ENCODE measurements around the gene NUP210L. TPM values are rescaled to one million over a fixed set of nuclear protein-coding genes. Genes with fewer than 3 reads are reported as not detected.

NUP210L gene
- polyA plus RNA-seq, 4 donors = 0.01 to 0.03 TPM; not detected in 2

- WGBS, 3 donors = 79 to 83% (median 80%) methylated on average over 4 of the region's 4 CpGs
Observed at GRCh38 chr1:153953859-153954365, 201.0 kb downstream of the NUP210L start.

DNA sequence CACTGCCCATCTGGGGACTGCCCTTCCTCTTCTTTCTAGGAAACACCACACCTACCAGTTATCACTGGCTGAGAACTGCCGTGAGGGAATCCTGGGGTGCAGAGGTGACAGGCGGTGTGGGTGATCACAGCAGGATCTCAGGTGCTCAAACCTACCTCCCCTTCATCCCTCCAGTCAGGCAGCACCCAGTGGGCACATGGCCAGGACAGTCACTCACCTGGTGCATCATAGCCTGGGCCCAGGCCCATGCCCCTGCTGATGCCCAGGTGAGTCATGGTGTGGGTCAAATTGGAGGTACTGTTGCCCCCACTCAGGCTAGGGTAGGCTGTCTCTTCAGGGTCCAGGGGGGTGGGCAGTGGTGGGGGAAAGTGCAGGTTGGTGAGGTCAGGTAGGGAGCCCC, 203.1 kb downstream of the NUP210L start:
- DNase-seq (no peak), FAIRE-seq (no peak)
- Histone ChIP-seq H3K27ac (ENCODE audit: low read depth in 1 of 3, low read length in 2 of 3) (no peak overlapping the region), H3K4me3 (ENCODE audit: low read depth in 1 of 3, low read length in 3 of 3) (no peak overlapping the region), H3K36me3 (ENCODE audit: control insufficient read depth in 3 of 3, insufficient read depth in 2 of 3, low read depth in 1 of 3, low read length in 3 of 3) (peaks cover 12 to 73% (median 14%) of the 10 kb centered on the region in 3 donors), H3K27me3 (ENCODE audit: control insufficient read depth in 3 of 3, insufficient read depth in 3 of 3, low read length in 3 of 3) (no peaks in the 10 kb centered on the region), H3K4me1 (ENCODE audit: control insufficient read depth in 3 of 3, insufficient read depth in 2 of 3, low read depth in 1 of 3, low read length in 2 of 3) (peaks cover 0 to 18% (median 5%) of the 10 kb centered on the region in 3 donors), H3K9me3 (ENCODE audit: control insufficient read depth in 2 of 2, insufficient read depth in 1 of 2, low read depth in 1 of 2, low read length in 1 of 2) (no peaks in the 10 kb centered on the region)
- 75 to 91% (median 90%) methylated on average over 2 of the region's 2 CpGs for WGBS, 3 donors

More at GRCh38 chr1:153953859-153954365, 201.0 kb downstream of the NUP210L start:
- DNase-seq = no peak
- no peak for FAIRE-seq
- peaks cover 6 to 52% (median 9%) of the 10 kb centered on the region in 3 donors for H3K36me3 ChIP-seq (ENCODE audit: control insufficient read depth in 3 of 3, insufficient read depth in 2 of 3, low read depth in 1 of 3, low read length in 3 of 3)
- H3K4me1 ChIP-seq (ENCODE audit: control insufficient read depth in 3 of 3, insufficient read depth in 2 of 3, low read depth in 1 of 3, low read length in 2 of 3) = peaks cover 0 to 26% (median 12%) of the 10 kb centered on the region in 3 donors
- no peak overlapping the region for H3K27ac ChIP-seq (ENCODE audit: low read depth in 1 of 3, low read length in 2 of 3)
- H3K4me3 ChIP-seq (ENCODE audit: low read depth in 1 of 3, low read length in 3 of 3) = no peak overlapping the region
- no peaks in the 10 kb centered on the region for H3K9me3 ChIP-seq (ENCODE audit: control insufficient read depth in 2 of 2, insufficient read depth in 1 of 2, low read depth in 1 of 2, low read length in 1 of 2)
- H3K27me3 ChIP-seq (ENCODE audit: control insufficient read depth in 3 of 3, insufficient read depth in 3 of 3, low read length in 3 of 3) = no peaks in the 10 kb centered on the region

- peaks cover 12 to 74% (median 14%) of the 10 kb centered on the region in 3 donors for H3K36me3 ChIP-seq (ENCODE audit: control insufficient read depth in 3 of 3, insufficient read depth in 2 of 3, low read depth in 1 of 3, low read length in 3 of 3)
Observed at GRCh38 chr1:153951183-153951582, 203.7 kb downstream of the NUP210L start.

DNA sequence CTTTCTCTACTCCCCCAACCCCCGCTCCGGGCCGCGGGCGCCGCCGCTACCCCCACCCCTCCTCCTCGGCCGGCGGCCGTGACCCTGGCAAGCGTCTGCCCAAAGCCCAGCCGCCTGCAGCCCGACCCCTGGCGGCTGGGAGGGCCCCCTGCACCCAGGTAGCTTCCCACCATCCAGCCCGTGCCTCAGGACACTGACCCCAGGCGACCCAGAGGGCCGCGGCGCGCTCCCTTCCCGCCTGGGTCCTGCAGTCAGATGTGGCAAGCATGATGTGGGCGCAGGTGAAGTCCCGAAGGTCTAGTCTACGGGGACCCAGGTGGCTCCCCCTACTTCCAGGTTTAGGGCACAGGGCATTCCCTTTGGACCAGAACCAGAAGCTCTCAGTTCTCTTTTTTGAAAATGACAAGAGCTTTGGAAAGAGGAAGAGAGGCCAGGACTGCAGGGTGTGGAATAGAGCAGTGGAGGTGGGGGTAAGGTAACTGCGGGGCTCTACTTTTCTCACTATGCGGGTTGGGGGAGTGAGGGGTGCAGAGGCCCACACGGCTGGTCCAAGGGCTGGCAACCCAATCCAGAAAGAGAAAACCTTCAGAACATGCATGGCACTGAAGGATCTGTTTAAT, 208.1 kb downstream of the NUP210L start, which contains the start of gene DENND4B:
DENND4B (minus strand) TSS at position 97 of the 620 bp plus-strand sequence. CDS start 2,344 bp downstream, outside the sequence.
- Histone ChIP-seq H3K27me3 (ENCODE audit: control insufficient read depth in 3 of 3, insufficient read depth in 3 of 3, low read length in 3 of 3) (no peaks in the 10 kb centered on the region), H3K36me3 (ENCODE audit: control insufficient read depth in 3 of 3, insufficient read depth in 2 of 3, low read depth in 1 of 3, low read length in 3 of 3) (peaks cover 9 to 69% (median 14%) of the 10 kb centered on the region in 3 donors), H3K9me3 (ENCODE audit: control insufficient read depth in 2 of 2, insufficient read depth in 1 of 2, low read depth in 1 of 2, low read length in 1 of 2) (no peaks in the 10 kb centered on the region), H3K27ac (ENCODE audit: low read depth in 1 of 3, low read length in 2 of 3) (peak within 1 kb of the TSS; percentile 88 to 97 (median 91)), H3K4me3 (ENCODE audit: low read depth in 1 of 3, low read length in 3 of 3) (peak within 1 kb of the TSS; percentile 87 to 95 (median 90)), H3K4me1 (ENCODE audit: control insufficient read depth in 3 of 3, insufficient read depth in 2 of 3, low read depth in 1 of 3, low read length in 2 of 3) (peaks cover 0 to 7% (median 0%) of the 10 kb centered on the region in 3 donors)
- no peak for FAIRE-seq
- DNase-seq = peak; percentile 81 to 91
- WGBS, 3 donors = 9 to 16% (median 11%) methylated on average over 17 to 28 of the region's 28 CpGs

More at GRCh38 chr1:153951183-153951582, 203.7 kb downstream of the NUP210L start:
- Histone ChIP-seq H3K27me3 (ENCODE audit: control insufficient read depth in 3 of 3, insufficient read depth in 3 of 3, low read length in 3 of 3) (no peaks in the 10 kb centered on the region), H3K9me3 (ENCODE audit: control insufficient read depth in 2 of 2, insufficient read depth in 1 of 2, low read depth in 1 of 2, low read length in 1 of 2) (no peaks in the 10 kb centered on the region), H3K4me3 (ENCODE audit: low read depth in 1 of 3, low read length in 3 of 3) (no peak overlapping the region), H3K4me1 (ENCODE audit: control insufficient read depth in 3 of 3, insufficient read depth in 2 of 3, low read depth in 1 of 3, low read length in 2 of 3) (peaks cover 0 to 12% (median under 1%) of the 10 kb centered on the region in 3 donors), H3K27ac (ENCODE audit: low read depth in 1 of 3, low read length in 2 of 3) (no peak overlapping the region)
- FAIRE-seq = no peak
- 91 to 97% (median 97%) methylated on average over 11 of the region's 11 CpGs for WGBS, 3 donors
- DNase-seq = no peak

- no peak for FAIRE-seq
- 0 to 1% (median 0%) methylated on average over 32 to 95 of the region's 95 CpGs for WGBS, 3 donors
- peaks cover 0 to 7% (median 0%) of the 10 kb centered on the region in 3 donors for H3K4me1 ChIP-seq (ENCODE audit: control insufficient read depth in 3 of 3, insufficient read depth in 2 of 3, low read depth in 1 of 3, low read length in 2 of 3)
- peak overlapping the region; percentile 87 to 95 (median 90) for H3K4me3 ChIP-seq (ENCODE audit: low read depth in 1 of 3, low read length in 3 of 3)
- H3K27me3 ChIP-seq (ENCODE audit: control insufficient read depth in 3 of 3, insufficient read depth in 3 of 3, low read length in 3 of 3) = no peaks in the 10 kb centered on the region
- DNase-seq = peak; percentile 84 to 92
- H3K36me3 ChIP-seq (ENCODE audit: control insufficient read depth in 3 of 3, insufficient read depth in 2 of 3, low read depth in 1 of 3, low read length in 3 of 3) = peaks cover 8 to 67% (median 10%) of the 10 kb centered on the region in 3 donors
- peak overlapping the region; percentile 88 to 97 (median 91) for H3K27ac ChIP-seq (ENCODE audit: low read depth in 1 of 3, low read length in 2 of 3)
- no peaks in the 10 kb centered on the region for H3K9me3 ChIP-seq (ENCODE audit: control insufficient read depth in 2 of 2, insufficient read depth in 1 of 2, low read depth in 1 of 2, low read length in 1 of 2)
Observed at GRCh38 chr1:153945795-153946621, 208.9 kb downstream of the NUP210L start.

- FAIRE-seq (no peak), DNase-seq (peak in 1 of 2 donors; percentile 46)
- Histone ChIP-seq H3K36me3 (ENCODE audit: control insufficient read depth in 3 of 3, insufficient read depth in 2 of 3, low read depth in 1 of 3, low read length in 3 of 3) (peaks cover 4 to 74% (median 16%) of the 10 kb centered on the region in 3 donors), H3K27ac (ENCODE audit: low read depth in 1 of 3, low read length in 2 of 3) (peak overlapping the region; percentile 88 to 97 (median 91)), H3K27me3 (ENCODE audit: control insufficient read depth in 3 of 3, insufficient read depth in 3 of 3, low read length in 3 of 3) (no peaks in the 10 kb centered on the region), H3K9me3 (ENCODE audit: control insufficient read depth in 2 of 2, insufficient read depth in 1 of 2, low read depth in 1 of 2, low read length in 1 of 2) (no peaks in the 10 kb centered on the region), H3K4me3 (ENCODE audit: low read depth in 1 of 3, low read length in 3 of 3) (peak overlapping the region; percentile 87 to 95 (median 90)), H3K4me1 (ENCODE audit: control insufficient read depth in 3 of 3, insufficient read depth in 2 of 3, low read depth in 1 of 3, low read length in 2 of 3) (peaks cover 0 to 7% (median 0%) of the 10 kb centered on the region in 3 donors)
- 19 to 27% (median 20%) methylated on average over 10 to 12 of the region's 12 CpGs for WGBS, 3 donors
Observed at GRCh38 chr1:153945131-153945794, 209.6 kb downstream of the NUP210L start.

- 48 to 63% (median 57%) methylated on average over 3 of the region's 3 CpGs for WGBS, 3 donors
- H3K27me3 ChIP-seq (ENCODE audit: control insufficient read depth in 3 of 3, insufficient read depth in 3 of 3, low read length in 3 of 3) = no peaks in the 10 kb centered on the region
- H3K9me3 ChIP-seq (ENCODE audit: control insufficient read depth in 2 of 2, insufficient read depth in 1 of 2, low read depth in 1 of 2, low read length in 1 of 2) = no peaks in the 10 kb centered on the region
- DNase-seq = no peak
- H3K27ac ChIP-seq (ENCODE audit: low read depth in 1 of 3, low read length in 2 of 3) = peak overlapping the region in 2 of 3 donors; percentile 88 to 97
- peaks cover 0 to 7% (median 0%) of the 10 kb centered on the region in 3 donors for H3K4me1 ChIP-seq (ENCODE audit: control insufficient read depth in 3 of 3, insufficient read depth in 2 of 3, low read depth in 1 of 3, low read length in 2 of 3)
- peaks cover 4 to 76% (median 20%) of the 10 kb centered on the region in 3 donors for H3K36me3 ChIP-seq (ENCODE audit: control insufficient read depth in 3 of 3, insufficient read depth in 2 of 3, low read depth in 1 of 3, low read length in 3 of 3)
- peak overlapping the region; percentile 87 to 95 (median 90) for H3K4me3 ChIP-seq (ENCODE audit: low read depth in 1 of 3, low read length in 3 of 3)
- FAIRE-seq = no peak
Observed at GRCh38 chr1:153944827-153945117, 210.1 kb downstream of the NUP210L start.
